Measurements from ENCODE around the gene ZCCHC12.
"Not testable (repeated sequence)": the region's sequence is repeated elsewhere in the genome, so short reads cannot be mapped to it uniquely, and the experiment has no call there.

ZCCHC12 gene

DNA sequence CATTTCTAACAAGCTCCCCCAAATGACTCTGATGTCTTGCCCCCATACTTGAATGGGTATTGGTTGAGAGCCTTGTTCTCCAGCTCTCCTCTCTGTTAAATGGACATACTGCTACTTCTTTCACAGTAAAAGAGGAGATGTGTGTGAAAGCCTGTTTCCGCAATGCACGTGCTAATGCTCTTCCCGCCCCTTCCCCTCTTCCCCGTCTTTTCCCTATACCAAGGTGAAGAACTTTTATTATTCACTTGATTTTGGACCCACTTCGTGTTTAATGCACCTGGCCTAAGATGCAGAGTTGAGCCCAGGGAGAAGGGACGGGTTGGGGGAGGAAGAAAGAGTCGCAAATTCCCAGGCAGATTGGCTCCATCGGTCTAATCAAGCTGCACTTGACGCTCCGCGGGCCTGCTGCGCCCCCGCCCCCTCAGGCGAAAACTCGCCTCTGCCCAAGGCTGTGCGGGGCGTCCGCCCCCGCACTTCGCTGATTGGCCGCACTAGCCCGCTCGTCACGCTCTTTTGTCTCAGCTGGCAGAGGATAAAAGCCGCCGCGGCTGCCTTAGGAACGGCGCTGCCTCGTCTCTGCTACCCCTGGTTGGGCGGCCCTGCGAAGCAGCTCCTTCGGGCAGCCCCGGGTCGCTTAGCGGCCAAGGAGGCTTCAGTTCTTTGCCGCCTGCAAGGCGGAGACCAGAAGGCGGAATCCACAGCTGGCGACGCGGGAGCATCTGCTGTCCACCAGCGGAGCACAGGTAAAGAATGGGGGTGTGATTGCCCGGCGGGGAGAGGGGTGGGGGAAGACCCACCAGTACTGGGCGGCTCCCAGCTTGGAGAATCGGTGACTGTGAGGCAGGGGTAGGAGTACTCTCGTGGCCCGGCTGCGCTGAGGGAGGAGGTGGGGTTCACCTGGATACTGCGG lies at the start of gene ZCCHC12:
Gene ZCCHC12, plus strand, starts transcription at position 562 of the 910 bp plus-strand sequence. CDS start 1,421 bp downstream, outside the sequence.
- DNase-seq (ENCODE audit: low read depth in 3 of 3), result peak in 1 of 3 donors; percentile 7

DNA sequence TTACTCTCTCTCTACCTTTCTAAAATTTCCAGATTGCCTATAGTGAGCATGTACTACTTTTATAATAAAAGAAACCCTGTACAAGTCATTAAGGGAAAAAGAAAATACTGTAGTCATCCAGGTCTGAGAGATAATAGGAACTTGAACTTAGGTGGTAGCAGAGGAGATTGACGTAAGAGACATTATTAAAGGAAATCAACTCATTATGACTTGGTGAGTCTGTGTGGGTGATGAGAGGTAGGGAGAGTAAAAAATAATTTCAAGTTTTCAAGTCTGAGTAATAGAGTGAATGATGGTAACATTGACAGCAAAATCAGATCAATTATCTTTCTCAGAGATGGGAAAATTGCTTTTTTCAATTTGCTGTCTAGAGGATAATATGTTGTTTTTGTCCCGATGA lies 44.0 kb upstream of the ZCCHC12 start:
- no peak for DNase-seq (ENCODE audit: low read depth in 3 of 3)

DNA sequence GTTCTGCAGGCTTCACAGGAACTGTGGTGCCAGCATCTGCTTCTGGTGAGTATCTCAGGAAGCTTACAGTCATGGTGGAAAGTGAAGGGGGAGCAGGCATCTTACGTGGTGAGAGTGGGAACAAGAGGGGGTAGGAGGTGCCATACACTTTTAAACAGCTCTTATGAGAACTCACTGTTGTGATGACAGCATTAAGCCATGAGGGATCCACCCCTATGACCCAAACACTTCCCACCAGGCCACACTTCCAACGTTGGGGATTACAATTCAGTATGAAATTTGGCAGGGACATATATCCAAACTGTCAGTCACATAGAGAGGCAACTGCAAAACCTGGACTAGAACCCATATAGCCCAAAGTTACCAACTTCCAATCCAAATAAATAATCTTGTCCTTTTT lies 43.1 kb upstream of the ZCCHC12 start:
- no peak for DNase-seq (ENCODE audit: low read depth in 3 of 3)

DNA sequence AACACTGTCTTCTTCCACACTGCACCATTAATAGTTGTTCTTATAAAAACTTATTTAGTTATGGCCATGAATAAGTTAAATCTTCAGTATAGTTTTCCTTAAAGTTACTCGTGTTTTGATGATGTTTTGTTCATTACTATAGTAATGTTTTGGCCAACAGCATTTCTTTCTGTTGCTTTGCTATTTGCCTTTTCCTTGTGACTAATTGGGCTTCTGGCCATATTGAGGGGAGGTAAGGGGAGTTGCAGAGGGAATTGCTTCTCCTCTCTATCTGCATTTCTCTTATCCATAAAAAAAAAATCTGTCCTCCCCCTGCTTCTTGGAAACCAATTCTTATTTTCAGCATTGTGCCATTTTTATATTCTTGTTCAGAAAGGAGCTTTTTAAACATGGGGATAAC lies 42.7 kb upstream of the ZCCHC12 start:
- DNase-seq (ENCODE audit: low read depth in 3 of 3), result no peak

DNA sequence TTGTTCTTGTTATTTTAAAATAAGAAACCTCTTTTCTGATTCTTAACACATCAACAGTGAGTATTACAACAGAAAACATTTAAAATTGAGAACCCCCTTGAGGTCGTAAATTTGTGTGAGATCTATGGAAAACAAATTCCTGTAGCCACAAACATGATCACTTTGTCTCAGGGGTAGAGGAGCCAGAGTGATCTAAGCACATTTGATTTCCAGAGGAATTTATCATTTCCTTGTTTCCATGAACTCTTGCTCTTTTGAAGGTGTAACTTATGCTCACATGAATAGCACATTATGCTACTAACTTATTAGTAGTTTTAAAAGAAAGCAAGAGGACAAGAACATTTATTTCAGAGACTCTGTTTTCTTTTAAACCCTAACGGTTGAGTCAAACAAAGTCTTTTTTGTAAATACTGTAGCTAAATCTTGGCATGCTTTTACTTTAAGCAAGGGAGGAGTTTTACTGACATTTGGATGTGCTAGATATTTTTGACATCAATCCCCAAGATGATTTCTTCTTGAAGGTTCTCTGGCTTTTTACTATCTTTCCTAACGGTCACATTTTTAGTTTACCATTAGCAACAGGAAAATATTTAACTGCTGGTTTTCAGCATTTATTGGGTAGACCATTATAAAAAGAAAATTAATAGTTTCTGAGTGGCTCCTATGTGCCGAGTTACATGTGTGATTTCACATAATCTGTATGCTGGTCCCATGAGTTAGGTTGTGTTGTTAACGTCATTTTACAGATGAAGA lies 27.9 kb upstream of the ZCCHC12 start:
- DNase-seq (ENCODE audit: low read depth in 3 of 3), result no peak

DNA sequence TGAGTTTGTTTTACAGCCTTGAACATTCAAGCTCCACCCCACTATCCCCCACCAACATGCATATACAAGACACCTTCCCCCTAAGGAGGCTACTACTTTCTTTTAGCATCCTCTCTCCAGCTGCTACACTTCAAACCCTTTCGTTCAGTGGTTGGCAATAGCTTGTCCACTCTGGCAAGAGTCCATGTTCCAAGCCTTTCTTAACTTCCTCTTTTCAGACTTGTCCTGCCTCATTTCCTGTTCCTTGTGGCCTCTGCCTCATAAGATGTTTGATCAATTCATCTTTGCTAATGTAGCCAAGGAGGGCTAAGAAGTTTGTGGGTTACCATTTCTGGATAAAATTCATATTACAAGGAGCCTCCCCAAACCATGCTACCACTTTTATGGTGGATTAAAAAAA lies 20.8 kb upstream of the ZCCHC12 start:
- no peak for DNase-seq (ENCODE audit: low read depth in 3 of 3)

DNA sequence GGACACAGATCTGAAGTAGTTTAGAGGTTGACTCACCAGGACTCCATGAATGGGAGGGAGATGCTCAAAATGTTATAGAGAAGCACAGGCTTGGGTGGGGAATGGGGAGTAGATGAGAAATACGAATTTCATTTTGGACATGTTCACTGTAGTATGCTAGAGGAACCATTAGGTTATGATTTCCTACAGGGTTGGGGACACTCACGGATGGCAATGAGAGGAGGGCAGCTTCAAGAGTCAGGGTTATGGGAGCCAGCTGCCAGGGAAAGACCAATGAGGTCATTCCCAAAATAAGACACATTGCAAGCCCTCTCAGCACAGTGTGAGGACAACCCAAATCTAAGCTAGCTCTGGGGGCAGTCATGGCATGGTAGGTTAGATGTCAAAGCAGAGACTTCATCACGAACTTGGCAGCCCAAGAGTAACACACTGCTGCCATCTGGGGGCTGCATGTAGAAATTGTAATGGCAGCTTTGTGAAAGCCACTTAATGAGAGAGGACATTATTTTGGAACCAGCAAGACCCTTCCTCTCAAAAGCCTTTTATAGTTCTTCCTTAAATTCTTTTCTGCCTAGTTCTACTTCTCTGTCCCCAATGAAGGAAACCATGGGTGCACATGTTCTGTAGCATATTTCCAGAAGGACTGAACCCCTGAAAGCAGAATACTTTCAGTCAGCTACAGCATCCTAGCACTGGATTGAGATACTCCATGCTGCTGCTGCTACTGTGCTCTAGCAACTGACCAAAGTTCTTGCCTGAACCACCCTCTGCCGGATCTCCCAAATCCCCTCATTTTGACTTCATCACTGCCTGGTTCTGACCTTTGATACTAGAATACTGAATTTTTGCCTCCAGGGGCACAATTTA lies 16.2 kb upstream of the ZCCHC12 start:
- peak in 2 of 3 donors; percentile 4 to 31 for DNase-seq (ENCODE audit: low read depth in 3 of 3)

DNA sequence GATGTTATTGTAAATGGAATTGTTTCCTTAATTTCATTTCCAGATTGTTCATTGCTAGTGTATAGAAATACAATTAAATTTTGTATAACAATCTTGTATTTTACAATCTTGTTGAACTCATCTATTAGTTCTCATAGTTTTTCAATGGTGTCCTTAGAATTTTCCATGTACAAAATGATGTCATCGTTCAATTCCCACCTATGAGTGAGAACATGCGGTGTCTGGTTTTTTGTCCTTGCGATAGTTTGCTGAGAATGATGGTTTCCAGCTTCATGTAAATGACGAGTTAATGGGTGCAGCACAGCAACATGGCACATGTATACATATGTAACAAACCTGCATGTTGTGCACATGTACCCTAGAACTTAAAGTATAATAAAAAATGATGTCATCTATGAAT lies 6.4 kb upstream of the ZCCHC12 start:
- not testable (repeated sequence) for DNase-seq (ENCODE audit: low read depth in 3 of 3)

DNA sequence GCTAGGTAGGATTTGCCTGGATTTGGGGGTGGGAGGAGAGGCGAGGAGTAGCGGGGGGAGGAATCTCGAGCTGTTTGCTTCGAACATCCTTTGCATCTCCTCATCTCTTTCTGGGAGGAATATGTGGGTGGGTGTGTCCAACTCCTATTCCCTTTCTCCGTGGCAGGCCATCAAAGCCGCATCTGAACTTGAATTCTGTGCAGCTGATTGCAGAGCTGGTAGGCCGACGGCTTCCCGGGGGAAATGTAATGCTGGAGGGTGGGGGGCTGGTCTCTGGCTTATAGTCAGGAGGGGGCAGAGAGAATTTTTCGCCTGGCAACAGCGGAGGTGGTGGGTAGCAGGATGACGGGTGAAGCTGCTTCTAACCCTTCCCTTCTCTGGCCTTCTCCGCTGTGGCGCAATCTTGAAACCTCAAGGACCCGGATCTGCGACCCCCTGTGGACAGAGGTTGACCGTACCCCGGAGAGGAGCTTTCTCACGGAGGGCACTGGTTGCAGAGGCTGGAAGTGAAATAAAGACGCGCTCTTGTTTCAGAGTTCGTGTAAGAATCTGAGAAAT lies 628 bp downstream of the ZCCHC12 start:
- DNase-seq (ENCODE audit: low read depth in 3 of 3), result no peak

DNA sequence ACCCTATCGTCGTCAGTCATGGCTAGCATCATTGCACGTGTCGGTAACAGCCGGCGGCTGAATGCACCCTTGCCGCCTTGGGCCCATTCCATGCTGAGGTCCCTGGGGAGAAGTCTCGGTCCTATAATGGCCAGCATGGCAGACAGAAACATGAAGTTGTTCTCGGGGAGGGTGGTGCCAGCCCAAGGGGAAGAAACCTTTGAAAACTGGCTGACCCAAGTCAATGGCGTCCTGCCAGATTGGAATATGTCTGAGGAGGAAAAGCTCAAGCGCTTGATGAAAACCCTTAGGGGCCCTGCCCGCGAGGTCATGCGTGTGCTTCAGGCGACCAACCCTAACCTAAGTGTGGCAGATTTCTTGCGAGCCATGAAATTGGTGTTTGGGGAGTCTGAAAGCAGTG lies 1.6 kb downstream of the ZCCHC12 start:
- no peak for DNase-seq (ENCODE audit: low read depth in 3 of 3)

DNA sequence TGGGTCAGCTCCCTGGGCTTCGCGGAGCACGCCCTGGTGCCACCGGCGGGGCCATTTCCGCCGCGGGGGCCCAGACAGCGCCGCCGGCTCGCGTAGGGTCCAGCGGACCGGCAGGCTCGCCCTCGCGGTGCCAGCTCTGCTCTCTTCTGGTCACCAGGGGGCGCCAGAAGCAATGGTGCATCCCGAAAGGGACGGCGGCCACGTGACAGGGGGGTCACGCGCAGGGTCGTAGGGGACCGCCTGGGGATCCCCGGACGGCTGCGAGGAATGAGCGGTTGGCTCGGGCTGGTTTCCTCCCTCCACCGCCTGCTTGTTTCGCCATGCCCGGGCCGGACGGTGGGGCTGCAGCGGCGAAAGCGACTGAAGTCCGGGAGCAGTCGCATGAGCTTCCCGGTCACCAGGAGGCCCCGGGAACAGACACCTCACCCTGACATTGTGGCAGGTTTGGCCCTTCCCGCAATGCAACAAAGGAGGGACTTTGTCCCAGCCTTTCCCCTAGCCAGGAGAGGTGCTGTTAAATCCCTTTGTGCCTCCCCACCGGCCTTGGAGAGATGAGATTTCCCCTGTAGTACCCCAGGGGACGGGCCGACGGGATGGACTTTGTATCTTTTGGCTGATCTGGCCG lies 15.8 kb downstream of the ZCCHC12 start:
- peak; percentile 34 to 57 (median 48) for DNase-seq (ENCODE audit: low read depth in 3 of 3)

DNA sequence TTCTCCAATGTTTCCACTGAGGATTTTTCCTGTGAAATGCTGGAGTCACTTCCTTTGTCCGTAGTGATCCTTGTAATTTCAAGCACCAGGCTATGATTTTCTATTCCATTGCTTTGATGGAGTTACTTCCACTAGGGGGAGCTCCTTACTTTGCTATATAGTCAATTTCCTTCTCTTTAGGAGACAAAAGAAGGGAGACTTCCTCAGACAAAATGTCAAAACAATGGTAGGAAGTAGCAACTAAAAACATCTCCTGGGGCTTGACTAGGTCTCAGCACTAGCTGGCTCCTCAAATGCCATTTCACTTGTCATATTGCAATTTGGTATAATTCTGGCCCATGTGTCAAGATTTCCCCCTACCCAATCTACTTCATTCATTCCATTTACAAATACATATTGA lies 24.1 kb downstream of the ZCCHC12 start:
- DNase-seq (ENCODE audit: low read depth in 3 of 3), result no peak

DNA sequence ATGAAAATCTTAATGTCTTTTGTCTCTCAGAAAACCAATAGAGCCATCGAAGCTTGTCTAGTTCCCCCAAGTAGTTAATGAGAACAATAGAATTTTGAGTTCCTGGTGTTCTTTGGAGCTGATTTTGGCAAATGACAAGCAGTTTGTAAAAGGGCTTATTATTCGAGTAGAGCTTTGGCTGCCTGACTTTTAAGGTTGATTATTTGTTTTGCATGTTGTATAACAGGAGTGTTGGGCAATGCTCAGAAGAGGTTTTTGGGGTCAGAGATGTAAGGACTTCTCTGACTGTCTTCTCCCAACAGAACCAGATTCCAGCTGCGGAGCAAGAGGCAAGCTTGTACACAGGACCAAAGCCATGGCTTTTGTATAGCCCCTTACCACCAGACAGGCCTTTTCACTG lies 30.0 kb downstream of the ZCCHC12 start:
- DNase-seq (ENCODE audit: low read depth in 3 of 3), result no peak

DNA sequence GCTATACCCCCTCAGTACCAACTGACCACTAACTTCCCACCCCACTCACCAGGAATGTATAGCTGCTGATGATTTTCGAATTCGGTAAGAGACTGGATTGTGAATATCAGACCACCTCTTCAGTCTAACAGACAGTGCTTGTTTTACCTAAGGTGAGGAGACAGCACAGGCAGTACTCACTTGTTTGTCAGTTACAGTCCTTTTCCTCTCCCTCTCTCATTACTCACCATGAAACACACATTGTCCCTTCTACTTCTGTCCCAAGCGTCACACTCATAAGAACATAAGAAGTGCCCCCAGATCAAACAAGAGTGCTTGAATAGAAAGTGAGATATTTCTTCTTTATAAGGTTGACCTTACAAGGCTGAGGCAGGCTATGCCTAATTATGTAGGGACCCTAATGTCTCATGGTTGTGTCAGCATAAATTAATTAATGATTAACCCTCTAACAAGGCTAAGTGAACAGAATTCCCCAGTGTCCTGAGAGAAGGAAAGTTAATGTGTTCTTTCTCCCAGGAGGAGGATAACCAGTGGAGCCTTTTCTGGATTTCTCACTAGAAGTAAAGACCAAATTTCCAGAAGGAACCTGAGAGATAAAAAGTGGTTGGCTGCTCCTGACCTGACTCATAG lies 32.2 kb downstream of the ZCCHC12 start:
- DNase-seq (ENCODE audit: low read depth in 3 of 3), result no peak

DNA sequence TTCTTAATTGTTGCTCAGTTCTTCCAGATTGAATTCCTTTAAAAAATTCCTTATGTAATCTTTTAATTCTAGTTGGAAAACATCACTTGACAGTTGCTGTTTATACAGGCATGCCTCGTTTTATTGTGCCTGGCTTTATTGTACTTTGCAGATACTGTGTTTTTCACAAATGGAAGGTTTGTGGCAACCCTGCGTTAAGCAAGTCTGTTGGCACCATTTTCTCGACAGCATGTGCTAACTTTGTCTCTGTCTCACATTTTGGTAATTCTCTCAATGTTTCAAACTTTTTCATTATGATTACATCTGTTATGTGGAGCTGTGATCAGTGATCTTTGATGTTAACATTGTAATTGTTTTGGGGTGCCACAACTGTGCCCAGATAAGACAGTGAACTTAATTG lies 33.4 kb downstream of the ZCCHC12 start:
- no peak for DNase-seq (ENCODE audit: low read depth in 3 of 3)

DNA sequence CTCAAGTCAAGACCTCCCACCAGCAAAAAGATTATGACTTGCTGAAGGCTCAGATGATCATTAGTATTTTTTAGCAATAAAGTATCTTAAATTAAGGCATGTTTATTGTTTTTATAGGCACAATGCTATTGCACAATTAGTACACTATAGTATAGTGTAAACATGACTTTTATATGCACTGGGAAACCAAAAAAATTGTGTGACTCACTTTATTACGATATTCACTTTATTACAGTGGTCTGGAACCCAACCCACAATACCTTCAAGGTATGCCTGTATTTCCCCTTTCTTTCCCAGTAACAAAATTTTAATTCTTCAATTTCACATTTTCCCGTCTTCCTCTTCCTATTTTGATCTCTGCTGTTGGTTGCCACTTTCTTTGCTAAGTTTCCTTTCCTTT lies 37.7 kb downstream of the ZCCHC12 start:
- DNase-seq (ENCODE audit: low read depth in 3 of 3), result no peak

DNA sequence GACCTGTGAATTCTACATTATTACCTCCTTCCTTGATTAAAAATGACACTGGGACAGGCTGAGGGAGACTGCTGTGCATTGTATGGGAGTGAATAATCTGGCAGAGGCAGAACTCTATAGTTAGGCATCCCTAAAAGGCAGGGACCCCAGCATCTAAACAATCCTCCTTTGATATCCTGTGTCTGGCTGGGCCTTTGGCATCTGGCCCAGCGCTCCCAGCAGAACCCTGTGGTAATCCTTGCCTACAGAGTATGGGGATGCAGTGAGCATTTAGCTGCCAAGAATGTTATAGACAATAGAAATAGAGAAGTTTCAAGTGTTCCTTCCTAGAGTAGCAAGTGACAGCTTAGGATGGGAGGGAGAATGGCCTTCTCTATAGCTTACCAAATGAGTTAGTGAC lies 38.5 kb downstream of the ZCCHC12 start:
- no peak for DNase-seq (ENCODE audit: low read depth in 3 of 3)

DNA sequence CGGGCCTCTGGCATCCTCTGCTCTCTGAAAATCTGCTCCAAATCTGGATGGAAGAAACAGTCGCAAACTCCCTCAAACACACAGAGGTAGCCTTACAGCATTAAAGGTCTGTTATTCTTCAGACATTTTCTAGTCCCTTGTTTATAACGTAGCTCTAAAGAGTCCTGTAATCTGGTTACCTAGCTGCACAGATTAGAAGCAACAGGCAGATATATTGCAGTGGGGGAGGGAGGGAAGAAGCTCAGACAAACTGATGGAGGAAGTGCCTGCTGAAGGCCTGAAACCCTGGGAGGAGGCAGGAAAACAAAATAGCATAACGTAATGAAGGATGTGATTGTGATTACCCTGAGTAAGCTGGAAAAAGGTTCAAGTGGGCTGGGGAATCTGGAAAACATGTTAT lies 39.4 kb downstream of the ZCCHC12 start:
- no peak for DNase-seq (ENCODE audit: low read depth in 3 of 3)

DNA sequence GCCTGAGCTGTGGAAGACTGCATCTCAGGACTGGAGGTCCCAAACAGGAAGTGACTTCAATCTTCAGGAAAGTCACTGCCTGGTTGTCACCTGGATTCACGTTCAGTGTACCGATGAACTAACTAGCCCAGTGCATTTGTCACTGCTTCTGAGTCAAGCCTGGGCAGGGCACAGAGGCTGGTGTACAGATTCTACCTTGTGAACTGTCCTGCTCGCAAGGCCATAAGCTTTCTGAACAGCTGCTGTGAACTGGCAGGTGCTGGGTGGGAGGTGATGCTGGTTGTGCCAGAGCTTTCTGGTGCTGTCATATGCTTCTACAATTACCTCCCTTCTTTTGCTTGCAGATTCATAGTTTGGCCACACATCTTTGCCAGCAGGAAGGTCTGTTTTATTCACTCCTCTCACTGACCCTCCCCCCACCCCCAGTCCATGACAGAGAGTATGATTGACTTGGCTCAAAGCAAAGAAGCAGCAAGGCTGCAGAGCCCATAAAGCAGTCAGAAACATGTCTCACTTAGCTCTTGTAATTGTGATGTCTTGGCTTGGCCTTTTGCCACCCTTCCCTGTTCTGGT lies 40.5 kb downstream of the ZCCHC12 start:
- no peak for DNase-seq (ENCODE audit: low read depth in 3 of 3)

DNA sequence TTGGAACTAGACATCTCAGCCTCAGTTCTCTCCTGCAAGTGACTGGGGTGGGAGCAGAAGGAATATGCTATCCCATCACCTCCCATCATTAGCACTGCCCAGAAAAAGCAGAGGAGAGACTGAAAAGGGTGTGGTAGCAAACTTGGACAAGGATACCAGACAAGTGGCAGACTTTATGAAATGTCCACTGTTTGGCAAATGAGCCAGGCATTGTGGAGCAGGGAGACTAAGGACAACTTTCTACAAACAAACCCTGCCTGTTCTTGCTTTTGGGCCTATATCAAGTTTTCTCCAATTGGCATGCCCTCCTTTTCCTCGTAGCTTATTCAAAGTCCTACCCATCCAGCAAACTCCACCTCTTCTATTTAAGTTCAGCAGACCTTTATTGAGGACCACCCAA lies 41.6 kb downstream of the ZCCHC12 start:
- DNase-seq (ENCODE audit: low read depth in 3 of 3), result no peak
